Ovary (tissue), 9 donors: Measurements from ENCODE around the gene HMGCS2. TPM values are rescaled to one million over a fixed set of nuclear protein-coding genes. Genes with fewer than 3 reads are reported as not detected.

ENCODE experiments used
- DNase-seq, 5 donors: peaks; one replicate each; pipeline ENCODE4 v3.0.0-alpha.2; 2019 to 2020
- H3K27ac ChIP-seq, 2 donors: fragments of 200-600 bp; one replicate each; pipeline versions ENCODE4 v1.5.1 to v1.8.0; 2019 to 2022
- H3K27me3 ChIP-seq: fragments of 200-600 bp; one replicate; pipeline ENCODE4 v1.8.0; 2022
- H3K36me3 ChIP-seq: fragments of 200-600 bp; sonication (generic); one replicate; pipeline ENCODE4 v1.5.1; 2019
- H3K4me1 ChIP-seq: one replicate; pipeline ENCODE4 v1.8.1; 2013; ENCODE audit warnings: mild to moderate bottlenecking, moderate library complexity; ENCODE audit not compliant: insufficient read depth
- H3K4me3 ChIP-seq: fragments of 200-600 bp; sonication (generic); one replicate; pipeline ENCODE4 v1.5.1; 2017
- H3K9me3 ChIP-seq, 2 donors: fragments of 200-600 bp in 1 of 2; sonication (generic) in 1 of 2; one replicate each; pipeline versions ENCODE4 v1.5.1 to v1.8.1; 2013 to 2019; ENCODE audit warnings: mild to moderate bottlenecking in 1 of 2, moderate library complexity in 1 of 2
- EP300 ChIP-seq: sonication (generic); formaldehyde crosslinking; IDR thresholded peaks from one replicate; pipeline ENCODE4 v1.6.1; 2017; ENCODE audit warnings: antibody characterized with exemption
- POLR2A ChIP-seq: fragments of 450-650 bp; IDR thresholded peaks from one replicate; pipeline ENCODE4 v1.6.1; 2017; ENCODE audit warnings: antibody characterized with exemption, mild to moderate bottlenecking, moderate library complexity
- WGBS, 3 donors: extraction: QIAGEN DNeasy Blood & Tissue Kit in 1 of 3; methylation state at CpG; one replicate each; pipeline versions ENCODE4 v1.1.5 to v1.1.7; 2013 to 2017; 5-methylcytosine and 5-hydroxymethylcytosine counted together
- intact Hi-C, 4 donors: fragments of 100-400 bp; cut with DNase I; formaldehyde crosslinking; loops; one replicate each; pipeline versions ENCODE4 v1.11.0 to v1.15.1; 2022 to 2023
- polyA plus RNA-seq, 2 donors: library from polyadenylated mRNA; stranded (reverse); fragments of 200-250 nt in 1 of 2; fragments of 350-450 nt in 1 of 2; fragmentation: Illumina TruSeq in 1 of 2; extraction: RNeasy Lipid Tissue Mini Kit (QIAGEN cat#74804) in 1 of 2; gene quantifications; one replicate each; pipeline ENCODE4 v1.2.3, GENCODE V29; 2013 to 2014
- total RNA-seq, 7 donors: library from RNA; depleted of rRNA in 2 of 7; stranded (reverse); fragments of >200 nt in 2 of 7; fragmentation: NEBNext Ultra II Directional in 3 of 7; extraction: Animal tissue kit (Norgen Biotek cat#: 25700) in 3 of 7; gene quantifications; one replicate each; pipeline versions ENCODE4 v1.1.0 to v1.2.4, GENCODE V29; 2016 to 2023
- TF ChIP-seq, protein P1 (sequence below), 3 donors: fragments of 450-650 bp in 2 of 3; fragments of 200-600 bp in 1 of 3; IDR thresholded peaks; one replicate each; pipeline versions ENCODE4 v1.5.1 to v1.8.0; 2016 to 2022; ENCODE audit warnings: antibody characterized with exemption in 3 of 3, mild to moderate bottlenecking in 1 of 3
- donor health status: DM: no; HTN: no; CAD: no; lungs with moderate emphysema.
- donor health status: DM: no; HTN: no; CAD: no.
- donor health status: Bipolar disorder and iron deficiency.
- donor health status: DM: yes; HTN: yes; CAD: no.
- donor health status: DM: no; HTN: no; CAD: no.
- donor health status: DM: yes; HTN: yes; CAD: no.

HMGCS2 gene
- total and polyA plus RNA-seq, 9 donors, result 0.12 to 1.7 (median 0.30) TPM; not detected in 2

DNA sequence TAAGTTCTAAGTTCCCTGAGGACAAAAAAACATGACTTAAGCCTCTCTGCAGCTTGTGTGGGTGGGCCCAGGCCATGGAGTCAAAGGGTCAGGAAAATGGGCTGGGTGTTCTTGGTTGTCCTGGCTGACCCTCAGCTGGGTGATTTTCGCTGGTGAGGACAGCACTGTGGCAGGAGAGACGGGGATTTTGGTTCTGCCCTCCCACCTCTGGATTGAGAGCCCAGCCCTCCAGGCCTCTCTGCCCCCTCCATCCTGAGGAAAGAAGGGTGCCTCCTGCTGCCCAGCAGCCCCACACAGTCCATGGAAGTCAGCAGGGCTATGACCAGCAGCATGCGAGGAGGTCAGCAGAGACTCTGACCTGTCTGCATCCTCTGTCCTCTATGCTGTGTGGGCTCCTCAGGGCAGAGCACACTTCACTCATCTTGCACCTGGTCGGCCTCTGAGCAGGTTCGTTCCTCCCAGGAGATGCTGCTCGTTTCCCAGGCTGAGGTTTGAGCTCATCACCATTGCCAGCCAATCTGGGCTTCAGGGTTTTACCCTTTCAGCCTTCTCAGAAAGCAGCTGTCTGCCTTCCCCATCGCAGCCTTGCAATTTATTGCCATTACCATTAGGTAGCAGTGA, 30.5 kb downstream of the HMGCS2 start:
- 71 to 79% (median 72%) methylated on average over 7 of the region's 7 CpGs for WGBS, 3 donors
- Histone ChIP-seq H3K4me1 (peaks cover 10% of the 10 kb centered on the region), H3K27ac (peak overlapping the region in 1 of 2 donors; percentile 51), H3K27me3 (no peaks in the 10 kb centered on the region), H3K36me3 (no peaks in the 10 kb centered on the region), H3K9me3 (no peaks in the 10 kb centered on the region), H3K4me3 (no peak overlapping the region)
- intact Hi-C loops, result no loop called here
- DNase-seq, result no peak
- TF ChIP-seq POLR2A (no peak), EP300 (no peak)
- TF ChIP-seq, protein P1, sequence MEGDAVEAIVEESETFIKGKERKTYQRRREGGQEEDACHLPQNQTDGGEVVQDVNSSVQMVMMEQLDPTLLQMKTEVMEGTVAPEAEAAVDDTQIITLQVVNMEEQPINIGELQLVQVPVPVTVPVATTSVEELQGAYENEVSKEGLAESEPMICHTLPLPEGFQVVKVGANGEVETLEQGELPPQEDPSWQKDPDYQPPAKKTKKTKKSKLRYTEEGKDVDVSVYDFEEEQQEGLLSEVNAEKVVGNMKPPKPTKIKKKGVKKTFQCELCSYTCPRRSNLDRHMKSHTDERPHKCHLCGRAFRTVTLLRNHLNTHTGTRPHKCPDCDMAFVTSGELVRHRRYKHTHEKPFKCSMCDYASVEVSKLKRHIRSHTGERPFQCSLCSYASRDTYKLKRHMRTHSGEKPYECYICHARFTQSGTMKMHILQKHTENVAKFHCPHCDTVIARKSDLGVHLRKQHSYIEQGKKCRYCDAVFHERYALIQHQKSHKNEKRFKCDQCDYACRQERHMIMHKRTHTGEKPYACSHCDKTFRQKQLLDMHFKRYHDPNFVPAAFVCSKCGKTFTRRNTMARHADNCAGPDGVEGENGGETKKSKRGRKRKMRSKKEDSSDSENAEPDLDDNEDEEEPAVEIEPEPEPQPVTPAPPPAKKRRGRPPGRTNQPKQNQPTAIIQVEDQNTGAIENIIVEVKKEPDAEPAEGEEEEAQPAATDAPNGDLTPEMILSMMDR (IDR thresholded peaks at IDR 0.05), result no peak

DNA sequence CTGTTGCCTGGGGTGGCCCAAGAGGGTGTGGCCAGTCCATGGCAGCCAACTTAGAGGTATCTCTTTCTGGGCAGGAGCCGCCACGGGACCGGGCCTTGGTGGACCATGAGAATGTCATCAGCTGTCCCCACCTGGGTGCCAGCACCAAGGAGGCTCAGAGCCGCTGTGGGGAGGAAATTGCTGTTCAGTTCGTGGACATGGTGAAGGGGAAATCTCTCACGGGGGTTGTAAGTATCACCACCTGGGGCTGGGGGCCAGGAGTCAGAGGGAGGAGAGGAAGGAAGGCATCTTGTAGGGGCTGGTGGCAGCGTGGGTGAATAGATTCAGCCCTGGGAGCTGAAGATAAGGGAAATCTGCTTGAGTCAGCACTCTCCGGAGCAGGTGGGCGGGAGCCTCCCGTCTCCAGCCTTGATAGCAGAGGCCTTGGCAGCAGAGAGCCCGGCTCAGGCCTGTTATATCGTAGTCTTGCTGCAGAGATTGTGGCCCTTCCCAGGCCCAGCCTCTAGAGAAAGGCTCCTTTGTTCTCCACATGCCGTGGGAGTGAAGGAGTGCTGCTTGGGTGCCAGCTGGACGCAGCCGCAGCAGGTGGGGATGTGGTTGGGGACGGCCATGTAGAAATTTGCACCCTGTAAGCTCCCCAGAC, 31.5 kb downstream of the HMGCS2 start:
- WGBS, 3 donors, result 26 to 42% (median 34%) methylated on average over 16 of the region's 16 CpGs
- intact Hi-C loops, result no loop called here

DNA sequence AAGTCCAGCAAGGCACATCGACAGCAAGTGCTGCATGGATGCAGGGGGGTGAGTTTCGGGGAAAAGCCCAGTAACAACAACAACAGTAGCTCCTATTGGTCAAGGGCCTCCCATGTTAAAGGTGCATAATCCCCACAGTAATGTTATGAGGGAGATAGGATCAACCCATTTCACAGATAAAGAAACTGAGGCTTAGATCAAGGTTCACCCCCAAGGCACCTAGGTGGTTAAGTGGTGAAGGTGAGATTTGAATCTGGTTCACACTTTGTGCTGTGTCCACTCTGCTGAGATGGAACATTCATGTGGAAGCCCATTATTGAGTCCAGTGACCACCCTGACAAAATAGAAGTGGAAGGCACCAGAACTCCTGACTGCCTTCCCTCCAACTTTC, 32.1 kb downstream of the HMGCS2 start:
- H3K36me3 ChIP-seq, result no peaks in the 10 kb centered on the region
- intact Hi-C loops, result no loop called here
- 96 to 100% (median 99%) methylated on average over 2 of the region's 2 CpGs for WGBS, 3 donors

More for the DNA sequence above, 31.5 kb downstream of the HMGCS2 start:
- H3K4me3 ChIP-seq, result no peak overlapping the region
- no peaks in the 10 kb centered on the region for H3K27me3 ChIP-seq
- TF ChIP-seq, protein P1 (IDR thresholded peaks at IDR 0.05), result no peak
- no peak for TF ChIP-seq POLR2A
- TF ChIP-seq EP300, result no peak
- H3K4me1 ChIP-seq, result peaks cover 10% of the 10 kb centered on the region
- no peaks in the 10 kb centered on the region for H3K9me3 ChIP-seq
- peak overlapping the region; percentile 51 to 57 for H3K27ac ChIP-seq
- DNase-seq, result peak; percentile 41 to 76 (median 56)
- no peaks in the 10 kb centered on the region for H3K36me3 ChIP-seq

DNA sequence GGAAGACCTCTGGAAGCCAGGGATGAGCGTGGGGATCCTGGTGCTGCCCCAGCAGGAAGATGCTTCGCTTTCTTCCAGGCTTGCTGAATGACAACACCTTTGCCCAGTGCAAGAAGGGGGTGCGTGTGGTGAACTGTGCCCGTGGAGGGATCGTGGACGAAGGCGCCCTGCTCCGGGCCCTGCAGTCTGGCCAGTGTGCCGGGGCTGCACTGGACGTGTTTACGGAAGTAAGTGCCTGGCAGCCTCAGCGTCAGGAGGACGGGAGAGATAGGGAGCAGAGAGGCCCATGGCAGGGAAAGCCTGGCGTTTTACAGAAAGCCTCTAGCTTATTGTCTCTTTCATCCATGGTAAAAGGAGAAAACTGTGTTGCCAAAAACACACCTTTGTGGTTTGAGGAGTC, 33.5 kb downstream of the HMGCS2 start:
- H3K9me3 ChIP-seq, result no peaks in the 10 kb centered on the region
- intact Hi-C loops, result no loop called here
- H3K4me3 ChIP-seq, result no peak overlapping the region
- H3K4me1 ChIP-seq, result peaks cover 10% of the 10 kb centered on the region
- peak in 1 of 5 donors; percentile 41 for DNase-seq
- no peaks in the 10 kb centered on the region for H3K27me3 ChIP-seq
- TF ChIP-seq, protein P1 (IDR thresholded peaks at IDR 0.05), result no peak
- TF ChIP-seq POLR2A (no peak), EP300 (no peak)
- peak overlapping the region in 1 of 2 donors; percentile 30 for H3K27ac ChIP-seq
- 76 to 84% (median 82%) methylated on average over 14 of the region's 14 CpGs for whole genome bisulfite sequencing, 3 donors
- no peaks in the 10 kb centered on the region for H3K36me3 ChIP-seq

More for the DNA sequence above, 32.1 kb downstream of the HMGCS2 start:
- TF ChIP-seq, protein P1 (IDR thresholded peaks at IDR 0.05), result no peak
- no peak for TF ChIP-seq POLR2A
- no peak for TF ChIP-seq EP300
- no peak overlapping the region for H3K4me3 ChIP-seq
- no peaks in the 10 kb centered on the region for H3K9me3 ChIP-seq
- peaks cover 10% of the 10 kb centered on the region for H3K4me1 ChIP-seq
- peak overlapping the region in 1 of 2 donors; percentile 51 for H3K27ac ChIP-seq
- H3K27me3 ChIP-seq, result no peaks in the 10 kb centered on the region
- DNase-seq, result no peak
